DMS153 treated with DMSO at 0.1 percent for 48 hours (cell line): ENCODE results near the gene SLC25A43.
"Not testable (repeated sequence)": the region's sequence is repeated elsewhere in the genome, so short reads cannot be mapped to it uniquely, and the experiment has no call there.

Source experiments
- DNase-seq: peaks from one replicate; lab custom pipeline; 2025; ENCODE audit not compliant: unreplicated experiment; lab: John Stamatoyannopoulos, UW

SLC25A43 gene

GRCh38 chrX:119398974-119399771 is at the start of gene SLC25A43:
Gene SLC25A43, plus strand, starts transcription at chrX:119399336. Its CDS starts 68 bp downstream, at chrX:119399404.
- no peak for DNase-seq

DNA sequence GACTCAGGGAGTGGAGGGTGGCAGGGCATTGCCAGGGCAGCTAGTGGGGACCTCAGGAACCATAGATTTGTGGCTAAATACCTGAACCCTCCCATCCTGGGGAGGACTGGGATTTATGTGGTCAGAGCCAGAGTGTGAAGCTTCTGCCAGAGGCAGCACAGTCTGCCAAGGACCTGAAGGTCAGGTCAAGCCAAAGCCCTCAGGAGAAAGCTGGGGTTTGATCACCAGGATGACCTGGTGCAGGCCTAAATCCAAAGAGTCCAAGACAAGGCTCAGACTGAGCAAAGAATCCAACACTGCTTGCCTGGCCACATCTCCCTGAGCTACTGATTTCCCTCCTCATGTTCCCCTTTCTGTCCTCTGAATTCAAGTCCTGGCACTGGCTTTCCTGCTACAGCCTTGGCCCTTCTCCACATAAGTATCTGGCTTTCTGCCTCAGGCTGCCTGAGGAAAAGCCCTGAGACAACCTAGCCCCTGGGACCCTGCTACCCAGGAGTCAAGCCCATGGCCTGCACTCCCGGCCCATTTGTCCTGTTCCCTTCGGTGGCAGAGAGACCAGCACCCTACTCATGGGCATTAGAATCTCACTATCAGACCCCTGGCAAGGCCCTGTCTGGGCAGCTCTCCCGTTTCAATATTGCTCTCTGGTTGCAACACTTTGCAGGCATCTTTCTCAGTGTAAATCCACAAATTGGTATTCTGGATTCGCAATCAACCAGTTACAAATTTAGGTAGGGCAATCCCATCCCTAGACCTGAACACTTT is 39.3 kb upstream of the SLC25A43 start:
- DNase-seq: no peak

DNA sequence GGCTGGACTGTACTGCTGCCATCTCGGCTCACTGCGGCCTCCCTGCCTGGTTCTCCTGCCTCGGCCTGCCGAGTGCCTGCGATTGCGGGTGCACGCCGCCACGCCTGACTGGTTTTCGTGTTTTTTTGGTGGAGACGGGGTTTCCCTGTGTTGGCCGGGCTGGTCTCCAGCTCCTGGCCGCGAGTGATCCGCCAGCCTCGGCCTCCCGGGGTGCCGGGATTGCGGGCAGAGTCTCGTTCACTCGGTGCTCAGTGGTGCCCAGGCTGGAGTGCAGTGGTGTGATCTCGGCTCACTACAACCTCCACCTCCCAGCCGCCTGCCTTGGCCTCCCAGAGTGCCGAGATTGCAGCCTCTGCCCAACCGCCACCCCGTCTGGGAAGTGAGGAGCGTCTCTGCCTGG is 37.7 kb upstream of the SLC25A43 start:
- not testable (repeated sequence) for DNase-seq

DNA sequence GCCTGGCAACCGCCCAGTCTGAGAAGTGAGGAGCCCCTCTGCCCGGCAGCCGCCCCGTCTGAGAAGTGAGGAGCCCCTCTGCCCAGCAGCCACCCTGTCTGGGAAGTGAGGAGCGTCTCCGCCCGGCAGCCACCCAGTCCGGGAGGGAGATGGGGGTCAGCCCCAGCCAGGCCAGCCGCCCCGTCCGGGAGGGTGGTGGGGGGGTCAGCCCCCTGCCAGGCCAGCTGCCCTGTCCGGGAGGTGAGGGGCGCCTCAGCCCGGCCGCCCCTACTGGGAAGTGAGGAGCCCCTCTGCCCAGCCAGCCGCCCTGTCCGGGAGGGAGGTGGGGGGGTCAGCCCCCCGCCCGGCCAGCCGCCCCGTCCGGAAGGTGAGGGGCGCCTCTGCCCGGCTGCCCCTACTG is 37.1 kb upstream of the SLC25A43 start:
- DNase-seq: not testable (repeated sequence)

- no peak for DNase-seq
Measured at GRCh38 chrX:119363391-119363790, 35.7 kb upstream of the SLC25A43 start.

- not testable (repeated sequence) for DNase-seq
Measured at GRCh38 chrX:119371861-119372260, 27.3 kb upstream of the SLC25A43 start.

- DNase-seq: no peak
Measured at GRCh38 chrX:119374736-119375135, 24.4 kb upstream of the SLC25A43 start.

DNA sequence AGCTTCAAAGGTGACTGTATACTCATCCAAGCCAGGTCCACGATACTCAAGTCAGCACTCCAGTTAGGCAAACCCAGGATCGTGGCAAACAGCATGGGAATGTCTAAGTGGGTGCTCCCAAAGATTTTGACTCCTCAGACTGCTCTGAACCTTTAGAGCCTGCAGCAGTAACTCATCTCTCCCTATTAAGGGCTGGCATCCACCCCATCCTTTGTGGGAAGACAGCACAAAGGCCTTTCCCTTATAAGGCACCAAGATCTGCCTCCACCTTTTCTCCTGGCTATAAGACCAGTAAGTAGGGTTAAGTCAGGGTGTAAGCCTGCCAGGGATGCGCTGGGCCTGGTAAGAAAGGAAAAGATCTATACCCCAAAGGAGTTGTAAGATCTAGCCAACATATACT is 23.6 kb upstream of the SLC25A43 start:
- no peak for DNase-seq

DNA sequence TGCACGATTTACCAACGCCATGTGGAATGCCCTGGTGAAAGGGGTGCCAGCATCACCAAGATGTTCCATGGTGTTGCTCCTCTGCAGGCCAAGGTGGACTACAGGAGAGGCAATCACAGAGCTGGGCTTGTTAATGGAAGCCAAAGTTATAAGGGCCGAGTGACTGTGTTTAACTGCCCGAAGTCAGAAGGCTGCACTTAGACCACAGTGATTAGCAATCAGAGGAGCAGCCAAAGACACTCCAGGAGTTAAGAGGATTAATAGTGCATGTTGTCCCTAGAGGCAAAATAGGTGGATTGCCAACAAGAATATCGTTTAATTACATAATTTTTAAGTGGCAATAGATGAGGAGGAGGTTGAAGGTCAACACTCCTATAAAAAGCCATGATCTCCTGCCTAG is 22.8 kb upstream of the SLC25A43 start:
- DNase-seq: no peak

DNA sequence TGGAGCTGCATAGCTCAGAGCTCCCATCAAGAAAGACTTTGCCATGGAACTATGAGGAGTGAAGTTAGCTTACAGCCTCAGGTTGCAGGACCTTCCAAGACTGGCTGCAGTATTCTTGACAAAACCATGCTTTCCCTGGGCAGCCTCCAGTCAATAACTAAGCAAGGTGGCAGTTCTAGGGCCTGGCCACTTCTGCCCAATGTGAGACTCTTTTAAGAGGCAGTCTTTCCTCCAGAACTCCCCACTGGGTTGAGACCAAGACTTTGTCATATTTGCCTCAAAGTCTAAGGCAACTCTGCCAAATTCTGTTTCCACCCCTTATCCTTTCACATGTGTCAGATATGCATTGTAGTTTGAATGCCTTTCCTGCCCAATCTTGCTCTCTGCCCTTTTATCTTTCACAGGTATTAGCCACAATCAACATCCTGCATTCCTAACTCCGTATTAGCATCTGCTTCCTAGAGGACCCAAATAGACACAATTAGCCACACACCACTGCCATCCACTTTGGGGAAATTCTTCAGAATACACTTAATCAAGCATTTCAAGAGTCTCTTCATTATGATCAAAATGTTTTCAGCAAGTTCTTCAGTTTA is 17.7 kb upstream of the SLC25A43 start:
- no peak for DNase-seq

DNA sequence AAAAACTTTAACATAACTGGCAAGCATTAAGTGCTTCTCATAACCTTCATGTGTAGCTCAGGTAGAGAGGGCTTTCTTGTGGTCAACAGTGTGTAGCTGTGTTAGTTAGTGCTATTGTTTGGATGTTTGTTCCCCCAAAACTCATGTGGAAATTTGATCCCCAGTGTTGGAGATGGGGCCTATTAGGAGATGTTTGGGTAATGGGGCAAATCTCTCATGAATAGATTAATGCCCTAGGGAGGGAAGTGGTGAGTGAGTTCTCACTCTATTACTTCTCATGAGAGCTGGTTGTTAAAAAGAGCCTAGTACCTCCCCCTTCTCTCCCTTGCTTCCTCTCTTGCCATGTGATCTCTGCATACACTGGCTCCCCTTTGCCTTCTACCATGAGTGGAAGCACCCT is 16.5 kb upstream of the SLC25A43 start:
- no peak for DNase-seq

- not testable (repeated sequence) for DNase-seq
Measured at GRCh38 chrX:119386685-119387084, 12.5 kb upstream of the SLC25A43 start.

- DNase-seq: not testable (repeated sequence)
Measured at GRCh38 chrX:119387426-119387825, 11.7 kb upstream of the SLC25A43 start.

- DNase-seq: no peak
Measured at GRCh38 chrX:119389214-119389613, 9.9 kb upstream of the SLC25A43 start.

DNA sequence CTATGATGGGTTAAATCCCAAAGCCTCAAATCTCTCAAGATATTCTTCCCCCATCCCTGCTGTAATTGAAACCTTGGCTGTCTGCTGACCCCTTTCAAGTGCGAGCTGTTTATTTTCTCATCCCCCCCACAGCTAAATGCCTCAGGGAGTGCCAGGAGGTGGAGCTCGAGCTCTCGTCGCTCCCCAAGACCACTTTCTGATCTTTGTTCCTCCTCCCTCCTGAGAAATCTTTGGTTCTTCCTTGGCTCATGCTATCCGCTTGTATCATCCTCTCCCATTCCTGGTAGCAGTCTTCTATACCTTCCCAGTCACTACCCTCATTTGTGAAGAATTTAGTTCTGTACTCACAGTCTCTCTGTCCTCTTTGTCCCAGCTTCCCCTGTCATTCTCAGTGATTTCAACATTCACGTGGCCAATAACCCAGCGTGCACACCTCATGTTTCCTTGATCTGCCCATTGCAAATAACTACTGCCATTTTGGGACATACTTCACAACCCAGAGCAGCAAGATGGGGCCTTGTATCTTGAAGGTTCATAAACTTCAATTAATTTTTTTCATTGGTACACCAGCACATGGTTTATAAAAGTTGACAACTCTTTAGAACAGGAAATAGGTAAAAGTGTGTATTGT is 9.2 kb upstream of the SLC25A43 start:
- no peak for DNase-seq

DNA sequence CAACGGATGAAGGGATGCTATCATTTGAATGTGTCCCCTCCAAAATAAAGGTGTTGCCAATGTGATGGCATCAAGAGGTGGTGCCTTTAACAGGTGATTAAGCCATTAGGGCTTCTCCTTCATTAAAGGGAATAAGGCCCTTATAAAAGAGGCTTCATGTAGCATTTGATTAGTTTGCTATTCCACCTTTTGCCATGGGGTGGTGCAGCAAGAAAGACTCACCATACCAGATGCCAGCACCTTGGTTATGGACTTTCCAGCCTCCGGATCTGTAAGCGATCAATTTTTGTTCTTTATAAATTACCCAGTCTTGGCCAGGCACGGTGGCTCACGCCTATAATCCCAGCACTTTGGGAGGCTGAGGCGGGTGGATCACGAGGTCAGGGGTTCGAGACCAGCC is 7.9 kb upstream of the SLC25A43 start:
- DNase-seq: no peak

GRCh38 chrX:119393144-119393543 is 6.0 kb upstream of the SLC25A43 start:
- DNase-seq: no peak

- no peak for DNase-seq
Measured at GRCh38 chrX:119398587-119398973, 556 bp upstream of the SLC25A43 start.

- no peak for DNase-seq
Measured at GRCh38 chrX:119399772-119400101, 601 bp downstream of the SLC25A43 start.

DNA sequence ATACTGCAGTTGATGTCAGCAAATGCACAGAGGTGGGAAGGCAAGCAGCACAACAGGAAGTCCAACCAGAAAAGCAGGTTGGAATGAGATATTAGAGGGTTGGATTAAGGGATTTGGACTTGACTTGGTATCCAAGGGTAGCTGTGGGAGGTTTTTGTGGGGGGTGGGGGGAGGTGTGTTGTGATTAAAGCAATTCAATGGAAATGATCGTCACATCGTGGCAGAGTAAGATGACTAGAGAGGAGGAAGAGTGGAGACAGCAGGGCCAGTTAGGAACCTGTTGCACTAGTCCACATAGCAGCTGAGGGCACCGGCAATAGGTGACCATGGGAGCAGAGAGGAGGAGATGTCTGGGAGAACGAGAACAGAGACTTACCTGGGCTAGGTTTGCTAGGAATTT is 2.4 kb downstream of the SLC25A43 start:
- DNase-seq: no peak

- no peak for DNase-seq
Measured at GRCh38 chrX:119402588-119402987, 3.5 kb downstream of the SLC25A43 start.

DNA sequence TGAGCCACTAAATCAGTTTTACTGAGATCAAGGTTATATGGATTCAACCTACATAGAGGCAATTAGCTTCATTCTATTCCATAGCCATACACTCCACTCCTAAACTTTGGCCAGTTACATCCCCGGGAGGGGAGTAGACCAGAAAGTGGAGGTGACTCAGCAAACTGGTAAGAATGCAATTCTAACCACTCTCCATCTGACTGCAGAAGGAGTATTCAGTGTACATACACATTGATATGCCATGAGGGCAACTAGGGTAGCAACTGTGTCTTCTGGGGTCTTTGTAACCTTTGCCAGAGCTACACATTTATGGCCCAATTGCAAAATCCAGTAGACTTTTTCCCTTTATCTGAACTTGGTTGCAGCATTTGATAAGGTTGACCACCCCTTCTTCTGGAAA is 7.6 kb downstream of the SLC25A43 start:
- no peak for DNase-seq
